Activated CD8-positive, alpha-beta memory T cell treated with anti-CD3 and anti-CD28 coated beads, Interleukin-2, amount 50 U/mL, for 24 hours (primary cell): ENCODE results near the gene C16orf78.

Experiments used
- DNase-seq: peaks from one replicate; pipeline ENCODE4 v3.0.0-alpha.2; 2020; ENCODE audit errors: extremely low read depth

The C16orf78 gene

DNA sequence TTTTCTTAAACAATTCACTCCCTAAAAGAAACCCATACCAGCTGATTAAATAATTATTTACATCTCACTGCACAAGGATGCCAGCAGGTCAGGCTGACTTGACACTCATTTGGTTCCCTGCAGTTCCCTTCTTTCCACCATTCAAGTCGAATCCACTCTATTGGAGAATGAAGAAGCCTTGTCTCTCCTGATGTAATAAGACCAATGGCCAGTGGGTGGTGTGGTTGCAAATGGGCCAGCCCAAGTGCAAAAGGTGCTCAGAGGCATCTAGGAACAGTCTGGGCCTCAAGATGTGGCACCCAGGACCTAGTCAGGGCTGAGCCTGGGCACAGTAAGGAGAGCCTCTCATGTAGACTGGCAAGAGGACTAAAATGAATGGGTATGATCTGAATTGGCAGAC is 9.3 kb downstream of the C16orf78 start:
- no peak for DNase-seq

DNA sequence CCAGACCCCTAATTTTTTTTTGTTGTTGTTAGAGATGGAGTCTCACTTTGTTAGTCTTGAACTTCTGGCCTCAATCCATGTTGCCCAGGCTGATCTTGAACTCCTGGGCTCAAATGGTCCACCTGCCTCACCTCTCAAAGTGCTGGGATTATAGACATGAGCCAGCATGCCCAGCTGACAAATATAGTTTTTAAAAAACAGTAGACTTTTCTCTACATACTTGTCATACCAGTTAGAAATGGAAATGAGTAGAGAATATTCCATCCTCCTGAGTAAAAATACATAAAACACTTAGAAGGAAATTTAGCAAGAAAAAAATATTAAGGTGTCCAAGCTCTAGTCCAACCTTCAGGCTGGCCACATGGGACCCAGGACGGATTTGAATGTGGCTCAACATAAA is 21.4 kb downstream of the C16orf78 start:
- no peak for DNase-seq

DNA sequence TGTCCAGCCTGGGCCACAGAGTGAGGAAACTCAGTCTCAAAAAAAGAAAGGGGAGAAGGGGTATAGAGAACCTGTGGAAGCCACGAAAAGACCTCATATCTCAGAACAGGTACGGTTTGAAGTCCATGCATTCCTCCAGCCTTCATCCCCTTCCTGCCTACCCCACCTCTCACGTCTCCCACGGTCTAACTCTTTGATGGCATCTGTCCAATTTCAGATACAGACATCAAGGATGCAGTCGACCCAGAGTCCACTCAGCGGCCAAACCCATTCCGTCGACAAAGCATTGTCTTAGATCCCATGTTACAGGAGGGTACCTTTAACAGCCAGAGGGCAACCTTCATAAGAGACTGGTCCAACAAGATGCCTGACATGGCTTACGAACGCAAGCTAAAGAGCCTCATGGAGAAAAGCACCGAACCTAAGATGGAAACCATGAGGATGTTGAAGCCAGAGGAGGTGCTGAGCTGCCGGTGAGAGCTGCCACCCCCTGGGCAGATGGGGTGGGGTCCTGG is 22.7 kb downstream of the C16orf78 start:
- no peak for DNase-seq

DNA sequence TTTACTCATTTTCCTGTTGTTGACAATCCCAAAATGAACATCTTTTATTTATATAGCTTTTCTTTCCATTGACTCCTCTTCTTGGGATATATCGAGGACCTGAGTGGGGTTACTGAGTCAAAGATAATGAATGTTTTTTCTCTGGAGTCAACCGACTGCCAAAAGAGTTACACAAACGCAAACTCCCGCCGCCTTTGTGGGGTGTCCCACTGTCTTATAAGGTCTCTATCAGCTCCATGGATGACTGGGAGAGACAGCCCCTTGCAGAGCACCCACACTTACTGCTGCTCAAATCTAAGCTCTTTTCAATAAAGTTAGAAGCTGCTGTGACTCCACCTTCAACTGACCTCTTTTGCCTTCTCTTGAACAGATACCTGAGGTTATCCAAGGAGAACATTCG is 25.2 kb downstream of the C16orf78 start:
- DNase-seq = no peak

DNA sequence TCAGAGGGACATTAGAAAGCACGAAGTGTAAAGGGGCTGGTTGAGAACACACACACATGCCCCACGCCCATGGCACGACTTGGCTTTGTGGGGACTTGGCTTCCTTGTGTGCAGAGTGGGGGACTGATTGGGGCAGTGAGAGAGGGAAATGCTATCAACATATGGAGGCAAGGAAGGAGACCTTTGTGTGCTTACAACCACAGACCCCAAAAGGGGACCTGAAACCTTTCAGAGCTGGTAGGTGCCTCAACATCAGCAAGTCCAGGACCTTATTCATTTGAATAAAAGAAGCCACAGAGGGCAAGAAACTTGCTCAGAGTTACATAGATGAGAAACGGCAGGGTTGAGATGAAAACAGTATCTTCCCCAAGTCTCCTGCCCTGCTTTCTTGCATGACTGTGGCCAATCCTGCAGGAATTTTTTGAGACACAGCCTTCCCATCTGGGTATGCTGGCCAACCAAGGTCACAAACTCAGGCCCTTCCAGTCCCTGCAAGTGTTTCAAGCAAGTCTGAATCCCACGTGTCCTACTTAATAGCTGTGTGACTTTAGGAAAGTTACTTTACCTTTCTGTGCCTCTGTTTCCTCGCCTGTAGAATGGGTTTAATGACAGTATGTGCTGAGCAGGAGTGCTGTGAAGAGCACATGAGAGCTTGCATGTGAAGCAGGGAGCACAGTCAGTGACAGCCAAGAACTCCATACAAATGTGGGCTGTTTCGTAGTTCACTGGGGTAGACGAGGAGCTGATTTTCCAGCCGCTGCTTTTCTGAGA is 26.2 kb downstream of the C16orf78 start:
- DNase-seq = no peak

DNA sequence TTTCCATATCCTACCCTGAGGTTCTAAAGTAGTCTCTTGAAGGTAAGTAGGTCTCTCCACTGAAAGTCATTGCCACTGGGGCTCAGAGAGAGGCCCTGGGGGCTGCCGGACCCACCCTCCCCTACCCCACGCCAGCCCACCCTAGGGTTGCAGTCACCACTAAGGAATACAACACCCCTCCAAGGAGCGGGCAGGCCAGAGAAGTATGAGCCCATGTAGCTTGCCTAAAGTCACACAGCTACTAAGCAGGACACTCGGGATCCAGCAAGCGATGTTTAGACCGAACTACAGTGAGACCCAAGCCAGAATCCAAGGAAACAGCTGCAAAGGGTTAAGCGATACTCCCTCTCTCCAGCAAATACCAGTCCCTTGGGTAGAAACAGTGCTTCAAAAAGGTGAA is 27.0 kb downstream of the C16orf78 start:
- DNase-seq = no peak

DNA sequence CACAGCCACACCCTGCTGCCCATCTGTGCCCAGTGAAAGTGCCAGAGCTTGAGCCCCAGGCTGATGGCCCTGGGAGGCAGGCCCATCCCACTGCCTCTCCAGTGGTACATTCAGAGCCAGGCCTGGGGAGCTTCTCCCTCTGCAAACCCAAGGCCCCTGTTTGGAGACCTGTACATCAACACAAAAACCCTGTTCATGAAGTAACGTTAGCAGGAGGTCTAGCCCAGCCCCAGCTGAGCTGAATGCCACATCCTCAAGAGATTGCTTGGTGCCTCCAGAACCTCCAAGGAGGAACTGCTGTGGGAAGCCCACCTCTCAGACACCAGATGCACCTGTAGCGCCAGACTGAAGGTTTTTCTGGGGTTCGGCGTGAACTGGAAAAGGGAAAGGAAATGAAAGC is 31.5 kb downstream of the C16orf78 start:
- DNase-seq = no peak

DNA sequence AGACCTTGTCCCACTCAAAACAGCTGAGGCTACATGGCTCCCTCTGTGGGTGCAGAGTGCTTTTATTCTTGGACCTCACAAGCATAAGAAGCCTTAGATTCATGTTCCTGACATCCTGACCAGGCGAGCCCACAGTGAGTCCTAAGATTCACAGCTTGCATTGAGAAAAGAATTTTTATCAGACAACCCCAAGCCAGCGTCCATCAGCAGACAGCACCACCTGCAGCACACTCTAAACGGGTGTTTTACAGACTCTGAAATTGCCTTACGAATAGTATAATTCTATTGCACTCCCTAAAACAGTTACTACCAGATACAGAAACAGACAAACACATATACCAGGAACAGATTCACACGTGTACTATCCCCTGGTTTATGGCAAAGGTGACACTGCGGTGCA is 31.9 kb downstream of the C16orf78 start:
- DNase-seq = no peak

DNA sequence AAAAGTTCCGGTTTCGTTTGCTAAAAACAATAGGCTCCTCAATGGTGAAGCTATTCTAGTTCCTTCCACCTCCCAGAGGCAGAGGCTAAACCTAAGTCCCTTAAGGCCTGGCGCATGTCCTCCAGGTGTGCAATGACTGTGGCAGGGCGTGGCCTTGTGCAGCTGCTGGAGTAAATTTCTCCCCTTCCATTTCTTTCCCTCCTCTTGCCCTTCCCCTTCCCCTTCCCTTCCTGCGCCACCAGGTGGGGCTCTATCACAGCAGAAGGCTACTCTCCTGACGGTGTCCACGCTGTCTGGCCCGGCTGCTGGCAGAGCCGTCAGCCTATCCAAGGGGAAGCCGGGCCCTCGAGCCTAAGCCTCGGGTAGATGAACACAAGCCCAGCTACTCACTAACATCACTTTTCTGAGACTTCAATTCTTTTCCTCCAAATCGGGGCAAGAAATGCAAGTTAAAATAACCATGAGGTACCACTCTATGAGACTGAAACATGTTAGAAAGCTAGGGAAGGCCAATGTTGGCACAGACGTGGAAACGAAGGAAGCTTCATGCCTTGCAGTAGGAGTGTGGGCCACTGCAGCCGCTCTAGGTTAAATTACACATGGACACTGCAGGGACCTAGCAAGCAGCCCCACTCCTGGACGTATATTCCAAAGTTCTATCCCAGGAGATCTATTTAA is 34.4 kb downstream of the C16orf78 start:
- peak; percentile 15 for DNase-seq

DNA sequence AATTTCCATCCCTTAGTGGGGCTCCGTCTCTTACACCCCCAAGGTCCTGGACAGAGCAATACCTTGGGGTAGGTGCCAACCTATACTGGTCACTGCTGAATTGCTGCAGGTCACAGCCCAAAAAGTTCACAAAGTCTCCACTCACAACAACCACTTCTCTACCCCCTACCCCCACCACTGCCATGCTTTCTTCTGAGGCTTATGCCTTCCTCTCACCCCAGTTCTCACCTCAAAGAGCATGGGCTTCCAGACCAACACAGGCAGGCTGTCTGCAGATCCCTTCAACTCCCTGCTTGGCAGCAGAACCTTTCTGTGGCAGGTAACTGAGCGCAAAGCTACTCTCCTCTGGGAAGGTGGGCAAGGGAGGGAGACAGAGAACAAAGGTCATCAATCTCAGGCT is 35.5 kb downstream of the C16orf78 start:
- DNase-seq = no peak

DNA sequence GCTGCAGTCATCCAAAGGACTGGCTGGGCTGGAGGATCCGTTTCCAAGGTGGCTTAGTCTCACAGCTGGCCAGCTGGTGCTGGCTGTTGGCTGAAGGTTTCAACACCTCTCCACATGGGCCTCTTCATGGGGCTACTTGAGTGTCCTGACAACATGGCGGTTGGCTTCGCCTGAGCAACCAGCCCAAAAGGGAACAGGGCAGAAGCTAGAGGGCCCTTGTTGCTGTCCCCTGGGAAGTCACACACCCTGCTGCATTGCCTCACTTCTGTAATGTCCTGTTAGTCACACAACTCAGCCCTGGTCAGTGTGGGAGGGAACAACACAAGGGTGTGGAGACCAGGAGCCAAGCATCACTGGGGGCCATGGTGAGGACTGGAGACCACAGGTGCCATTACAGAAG is 36.6 kb downstream of the C16orf78 start:
- DNase-seq = no peak

DNA sequence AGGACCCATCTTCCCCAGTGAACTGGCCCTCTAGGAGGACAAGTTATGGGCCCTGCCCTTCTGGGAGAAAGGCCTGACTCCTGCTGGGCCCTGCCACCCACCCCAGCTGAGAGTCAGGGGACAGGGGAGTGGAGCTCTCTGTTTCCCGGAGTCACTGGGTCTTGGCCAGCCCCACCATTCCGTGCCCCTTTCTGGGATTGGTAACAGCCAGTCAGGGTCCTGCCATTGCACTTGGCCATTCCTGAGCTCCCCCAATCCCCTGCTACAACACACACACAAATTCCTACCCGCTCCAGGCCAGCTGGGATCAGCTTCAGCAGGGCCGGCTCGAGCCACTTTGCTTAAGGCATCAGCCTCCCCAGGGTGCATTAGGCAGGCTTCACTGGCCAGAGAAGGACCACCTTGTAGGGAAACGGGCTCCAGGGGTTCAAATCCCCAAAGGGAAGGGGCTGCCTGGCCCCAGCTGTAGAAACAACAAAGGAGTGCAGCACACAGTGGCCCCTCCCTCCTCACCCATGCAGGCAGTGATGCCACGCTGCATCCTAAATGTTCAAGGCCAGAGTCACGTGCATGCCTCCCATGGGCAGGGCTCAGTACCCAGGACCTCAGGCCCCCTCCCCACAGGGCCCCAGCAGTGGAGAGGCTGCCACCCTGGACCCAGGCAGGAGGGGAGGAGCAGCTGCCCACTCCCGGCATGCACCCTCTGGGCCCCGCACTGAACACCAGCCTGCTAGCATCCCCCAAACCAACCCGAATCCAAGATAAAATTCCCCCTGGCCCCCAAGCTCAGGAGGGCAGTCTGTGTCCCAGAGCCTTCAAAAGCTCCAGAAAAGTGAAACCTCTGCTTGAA is 37.7 kb downstream of the C16orf78 start:
- no peak for DNase-seq

DNA sequence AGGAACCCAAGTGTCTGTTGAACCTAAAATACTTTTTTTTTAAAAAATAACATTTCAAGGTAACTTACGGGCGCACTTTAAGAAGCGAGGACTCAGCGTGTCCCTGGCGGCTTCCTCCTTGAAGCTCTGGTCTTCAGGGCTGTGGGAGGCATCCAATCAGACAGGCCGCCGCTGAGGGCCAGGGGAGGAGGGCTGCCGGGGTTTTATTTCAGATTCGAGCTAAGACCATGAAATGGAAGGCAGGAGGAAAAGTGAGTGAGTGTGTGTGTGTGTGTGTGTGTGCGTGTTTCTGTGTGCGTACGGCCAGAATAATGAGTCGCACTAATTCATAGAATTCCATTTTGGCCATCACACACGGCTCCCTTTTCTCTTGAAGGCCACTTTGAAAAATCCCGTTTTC is 41.1 kb downstream of the C16orf78 start:
- no peak for DNase-seq

DNA sequence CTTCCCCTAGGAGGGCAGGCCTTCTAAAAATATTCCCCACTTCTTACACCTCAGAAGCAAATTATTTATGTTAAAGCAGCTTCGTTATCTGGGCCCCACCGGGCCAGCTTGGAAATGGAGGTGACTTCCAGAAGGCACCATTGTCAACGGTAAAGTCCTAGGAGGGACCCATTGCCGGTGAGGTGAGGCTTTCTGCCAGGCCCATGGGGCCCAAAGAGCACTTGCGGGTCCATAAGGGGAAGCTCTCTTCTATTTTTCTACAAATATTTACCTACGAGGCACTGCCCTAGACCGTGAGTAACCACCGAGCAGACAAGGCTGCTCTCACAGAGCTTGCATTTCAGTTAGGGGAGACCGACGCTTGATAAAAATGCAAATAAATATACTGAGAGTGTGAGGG is 41.5 kb downstream of the C16orf78 start:
- DNase-seq = no peak

DNA sequence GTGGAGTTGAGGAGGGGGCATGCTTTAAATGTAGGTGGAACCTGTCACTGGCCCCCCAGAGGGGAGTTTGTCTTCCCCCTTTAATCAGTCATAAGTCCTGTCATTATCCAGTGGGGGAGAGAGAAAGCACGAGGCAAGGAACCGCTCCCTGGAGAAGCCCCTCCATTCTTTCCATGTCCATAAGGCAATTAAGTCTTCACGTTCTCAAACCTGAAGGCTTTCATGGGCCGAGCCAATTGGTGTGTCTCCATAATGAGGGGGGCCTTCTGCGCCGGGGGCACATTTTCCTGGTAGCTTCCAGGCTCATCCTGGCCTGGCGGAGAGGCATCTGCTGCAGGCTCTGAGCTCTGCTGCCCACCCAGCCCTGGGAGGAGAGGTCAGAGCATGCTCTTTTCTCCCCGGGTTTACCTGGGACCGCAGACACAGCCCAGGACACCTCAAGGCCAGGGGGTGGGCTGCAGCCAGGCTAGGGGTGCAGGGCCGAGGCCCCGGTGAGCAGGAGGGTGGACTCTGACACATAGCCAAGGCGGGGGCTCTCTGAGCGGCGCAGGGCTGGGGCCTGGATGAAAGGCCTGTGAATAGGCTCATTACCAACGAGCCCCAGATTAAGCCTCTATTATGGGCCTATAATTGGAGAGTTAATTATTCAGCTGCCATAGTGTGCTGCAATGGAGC is 42.5 kb downstream of the C16orf78 start:
- no peak for DNase-seq

DNA sequence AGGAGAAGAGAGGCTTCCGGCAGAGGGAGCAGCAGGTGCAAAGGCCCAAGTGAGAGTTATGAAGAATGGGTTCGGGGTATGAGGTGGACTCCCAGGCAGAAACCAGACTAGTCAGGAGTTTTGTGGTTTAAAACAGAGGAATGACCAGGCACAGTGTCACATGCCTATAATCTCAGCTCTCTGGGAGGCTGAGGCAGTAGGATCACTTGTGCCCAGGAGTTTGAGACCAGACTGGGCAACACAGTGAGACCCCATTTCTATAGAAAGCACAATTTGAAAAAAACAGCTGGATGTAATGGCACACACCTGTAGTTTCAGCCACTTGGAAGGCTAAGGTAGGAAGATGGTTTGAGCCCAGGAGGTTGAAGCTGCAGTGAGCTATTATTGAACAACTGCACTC is 43.8 kb downstream of the C16orf78 start:
- DNase-seq = no peak

DNA sequence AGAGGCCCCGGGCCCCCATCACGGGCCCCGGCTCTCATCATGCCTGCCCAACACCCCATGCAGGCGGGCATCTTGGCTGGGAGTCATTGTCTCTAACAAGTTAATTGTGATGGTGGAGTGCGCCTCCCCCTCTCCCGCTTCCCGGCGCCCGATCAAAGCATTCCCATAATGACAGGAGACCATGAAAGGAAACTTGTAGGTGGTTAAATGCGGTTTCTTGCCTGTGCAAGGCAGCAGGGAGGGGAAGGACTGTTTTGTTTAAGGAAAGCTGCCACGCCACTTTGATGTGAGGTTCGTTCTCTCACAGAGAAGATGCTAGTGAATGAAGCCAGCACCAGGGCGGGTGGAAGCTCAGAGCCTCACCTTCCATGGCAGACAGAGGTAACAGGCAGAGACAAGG is 45.4 kb downstream of the C16orf78 start:
- no peak for DNase-seq

DNA sequence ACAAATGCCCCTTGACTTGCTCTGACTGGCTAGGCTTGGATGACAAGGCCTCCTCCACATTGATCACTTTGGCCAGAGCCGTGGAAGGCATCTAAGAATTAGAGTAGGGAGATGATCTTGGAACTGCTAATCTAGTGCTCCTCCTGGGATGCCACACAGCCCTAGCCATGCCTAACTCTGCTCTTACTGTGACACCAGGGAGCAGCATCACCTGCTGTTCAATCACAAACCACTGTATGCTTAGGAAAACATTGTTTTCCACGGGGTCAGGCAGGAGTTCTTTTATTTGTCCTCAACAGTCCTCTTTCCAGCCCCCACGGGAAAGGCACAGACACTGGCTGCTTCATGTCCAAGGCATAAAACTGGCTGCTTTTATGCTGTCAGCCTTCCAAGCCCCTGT is 46.3 kb downstream of the C16orf78 start:
- no peak for DNase-seq

DNA sequence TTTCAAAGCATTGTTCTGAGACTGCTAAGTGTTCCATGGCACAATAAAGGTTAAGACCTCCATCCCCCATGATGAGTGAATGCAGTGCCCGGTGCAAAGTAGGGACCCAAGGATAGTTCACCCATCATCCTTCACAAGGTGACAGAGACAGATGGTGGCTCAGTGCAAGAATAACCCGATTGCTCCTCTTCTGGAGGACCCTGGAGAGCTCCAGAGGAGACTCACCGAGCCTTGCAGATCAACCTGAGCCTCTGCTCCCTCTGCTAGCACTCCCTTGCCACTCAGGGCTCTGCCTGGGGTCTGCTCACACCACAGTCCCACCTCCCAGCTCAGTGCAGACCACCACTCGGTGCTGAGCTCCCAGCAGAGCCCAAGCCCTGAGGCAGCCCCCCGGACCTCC is 49.3 kb downstream of the C16orf78 start:
- no peak for DNase-seq

DNA sequence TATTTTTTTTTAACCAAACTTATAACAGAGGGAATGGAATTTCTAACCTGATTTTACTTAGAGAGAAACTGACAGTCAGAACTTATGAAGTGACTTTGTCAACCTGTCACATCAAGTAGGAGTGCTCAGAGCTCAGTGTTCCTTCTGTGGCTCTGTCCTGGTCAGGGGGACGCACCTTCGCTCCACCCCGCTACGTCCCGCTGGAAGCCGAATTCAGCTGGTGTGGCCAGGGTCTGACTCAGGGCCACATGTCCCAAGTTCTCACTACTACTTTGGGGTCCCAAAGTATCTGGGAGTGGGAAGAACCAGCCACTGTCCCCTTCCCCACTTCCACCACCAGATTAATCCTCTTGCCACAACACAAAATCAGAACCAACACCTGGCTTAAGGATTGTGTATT is 51.4 kb downstream of the C16orf78 start:
- no peak for DNase-seq

DNA sequence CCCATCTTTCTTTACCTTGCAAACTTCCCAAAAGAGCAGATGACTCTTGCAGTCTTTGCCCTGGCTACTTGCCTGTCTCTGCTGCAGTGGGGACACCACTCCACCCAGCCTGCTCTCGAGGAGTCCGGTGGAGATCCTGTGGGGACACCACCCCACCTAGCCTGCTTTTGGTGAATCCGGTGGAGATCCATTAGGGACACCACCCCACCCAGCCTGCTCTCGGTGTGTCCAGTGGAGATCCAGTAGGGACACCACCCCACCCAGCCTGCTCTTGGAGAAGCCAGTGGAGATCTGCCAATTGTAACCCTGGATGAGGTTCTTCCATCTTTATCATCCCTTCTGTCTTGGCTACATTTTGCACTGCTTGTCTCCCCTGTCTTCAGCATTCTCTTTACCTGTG is 54.2 kb downstream of the C16orf78 start:
- no peak for DNase-seq

DNA sequence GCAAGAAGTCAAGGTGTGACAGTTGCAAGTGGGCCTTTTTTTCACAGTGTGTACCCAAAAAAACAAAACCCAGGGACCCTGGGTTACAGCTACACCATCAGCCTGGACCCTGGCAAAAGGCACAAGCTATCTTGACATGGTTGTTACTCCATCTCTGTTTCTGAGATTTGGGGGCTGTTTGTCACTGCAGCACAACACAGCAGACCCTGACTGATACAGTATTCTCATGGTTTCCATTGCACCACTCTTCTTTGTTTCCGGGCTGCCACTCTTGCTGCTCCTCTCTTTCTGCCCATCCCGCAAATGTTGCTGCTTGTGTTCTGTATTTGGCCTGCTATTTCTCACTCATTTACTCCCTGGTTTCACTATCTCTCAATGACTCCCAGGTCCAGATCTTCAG is 55.2 kb downstream of the C16orf78 start:
- no peak for DNase-seq
